NAMALWA (cell line): Measurements from ENCODE around the gene EPX.

ENCODE experiments used
- DNase-seq: peaks from one replicate; pipeline ENCODE4 v3.0.0-alpha.2; 2015; ENCODE audit warnings: low spot score

Gene EPX

GRCh38 chr17:58227733-58228132, 35.2 kb downstream of the EPX start:
- DNase-seq = no peak

- no peak for DNase-seq
These were observed 36.2 kb downstream of the EPX start for GRCh38 chr17:58228679-58229078.

GRCh38 chr17:58229384-58229783, 36.9 kb downstream of the EPX start:
- no peak for DNase-seq

- DNase-seq = no peak
These were observed 37.4 kb downstream of the EPX start for GRCh38 chr17:58229881-58230280.

- DNase-seq = no peak
These were observed 39.1 kb downstream of the EPX start for GRCh38 chr17:58231641-58232040.

GRCh38 chr17:58232707-58233156, 40.2 kb downstream of the EPX start:
- DNase-seq = no peak

GRCh38 chr17:58233543-58233942, 41.0 kb downstream of the EPX start:
- DNase-seq = peak; percentile 36

- no peak for DNase-seq
These were observed 42.0 kb downstream of the EPX start for GRCh38 chr17:58234512-58234911.

GRCh38 chr17:58235821-58236220, 43.3 kb downstream of the EPX start:
- DNase-seq = no peak

GRCh38 chr17:58236394-58236793, 43.9 kb downstream of the EPX start:
- no peak for DNase-seq

GRCh38 chr17:58238147-58238634, 45.7 kb downstream of the EPX start, which contains the start of gene LPO:
TSS of gene LPO (plus strand) at chr17:58238584. CDS start at chr17:58242980, 4,396 bp downstream.
- no peak for DNase-seq

- no peak for DNase-seq
These were observed 47.5 kb downstream of the EPX start for GRCh38 chr17:58239987-58240386.

- no peak for DNase-seq
These were observed 49.8 kb downstream of the EPX start for GRCh38 chr17:58242171-58242784.

GRCh38 chr17:58244963-58245362, 52.4 kb downstream of the EPX start:
- no peak for DNase-seq

GRCh38 chr17:58245428-58246103, 53.0 kb downstream of the EPX start:
- DNase-seq = no peak

GRCh38 chr17:58246104-58246740, 53.7 kb downstream of the EPX start:
- no peak for DNase-seq

- no peak for DNase-seq
These were observed 54.3 kb downstream of the EPX start for GRCh38 chr17:58246781-58247180.

- no peak for DNase-seq
These were observed 55.2 kb downstream of the EPX start for GRCh38 chr17:58247511-58248363.

- no peak for DNase-seq
These were observed 56.4 kb downstream of the EPX start for GRCh38 chr17:58248955-58249269.

GRCh38 chr17:58249270-58250133, 57.0 kb downstream of the EPX start:
- DNase-seq = peak; percentile 62

GRCh38 chr17:58250344-58251011, 58.0 kb downstream of the EPX start:
- no peak for DNase-seq
